NCI-H774 (cell line): Measurements from ENCODE around the gene LDAH.

Experiments
- DNase-seq: peaks from one replicate; lab custom pipeline; 2025; lab: John Stamatoyannopoulos, UW

Gene LDAH

DNA sequence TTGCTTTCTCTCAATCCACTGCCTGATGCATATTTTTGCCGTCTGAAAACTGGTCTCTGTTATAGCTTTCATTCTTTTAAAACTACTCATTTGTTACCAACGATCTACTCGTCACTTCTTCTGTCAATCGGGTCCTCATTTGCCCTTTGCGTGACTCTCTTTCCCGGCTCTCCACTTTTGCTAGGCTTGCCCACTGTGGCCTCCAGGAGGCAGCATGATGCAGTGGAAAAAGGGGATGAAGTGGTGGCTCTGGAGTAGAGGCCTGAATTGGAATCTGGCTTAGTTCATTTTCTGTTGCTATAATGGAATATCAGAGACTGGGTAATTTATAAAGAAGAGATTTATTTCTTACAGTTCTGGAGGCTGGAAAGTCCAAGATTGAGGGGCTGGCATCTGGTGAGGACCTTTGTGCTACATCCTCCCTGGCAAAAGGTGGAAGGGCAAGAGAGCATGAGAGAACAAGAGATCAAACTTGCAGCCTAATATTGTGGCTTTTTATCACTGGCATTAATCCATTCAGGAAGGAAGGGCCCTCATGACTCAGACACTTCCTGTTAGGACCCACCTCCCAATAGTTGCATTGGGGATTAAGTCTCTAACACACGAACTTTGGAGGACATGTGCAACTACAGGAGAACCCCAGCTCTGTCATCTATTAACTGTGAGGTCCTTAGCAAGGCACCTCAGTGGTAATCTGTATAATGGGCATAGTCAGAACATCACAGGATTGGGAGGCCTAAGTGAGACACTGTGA, 140.6 kb downstream of the LDAH start:
- no peak for DNase-seq

DNA sequence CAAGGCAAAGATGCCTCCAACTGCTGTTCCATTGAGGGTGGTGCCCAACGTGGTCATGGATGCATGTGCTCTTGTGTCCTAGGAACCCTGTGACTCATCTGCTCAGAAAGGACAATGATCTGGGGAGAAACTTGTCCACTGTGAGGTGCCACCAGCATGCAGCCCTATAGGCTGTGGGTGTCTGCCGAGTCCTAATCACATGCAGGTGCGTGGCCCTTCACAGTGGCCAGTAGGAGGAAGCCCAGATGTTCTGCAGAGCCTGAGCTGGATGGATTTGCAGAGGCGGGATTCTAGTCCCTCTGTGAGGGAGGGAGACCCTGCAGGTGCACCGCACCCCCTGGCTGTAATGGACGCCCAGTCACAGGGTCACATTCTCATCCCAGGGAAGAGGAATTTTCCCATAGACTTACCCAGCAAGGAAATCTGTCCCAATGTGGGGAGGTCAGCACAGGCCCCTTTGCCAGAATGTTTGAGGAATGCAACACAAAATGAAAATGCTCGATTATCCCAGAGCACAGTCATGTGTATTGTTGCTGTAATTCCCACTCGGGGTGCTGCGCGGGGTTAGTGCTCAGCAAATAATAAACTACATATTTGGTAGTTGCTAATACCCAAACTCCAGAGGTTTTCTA, 142.0 kb downstream of the LDAH start:
- no peak for DNase-seq

DNA sequence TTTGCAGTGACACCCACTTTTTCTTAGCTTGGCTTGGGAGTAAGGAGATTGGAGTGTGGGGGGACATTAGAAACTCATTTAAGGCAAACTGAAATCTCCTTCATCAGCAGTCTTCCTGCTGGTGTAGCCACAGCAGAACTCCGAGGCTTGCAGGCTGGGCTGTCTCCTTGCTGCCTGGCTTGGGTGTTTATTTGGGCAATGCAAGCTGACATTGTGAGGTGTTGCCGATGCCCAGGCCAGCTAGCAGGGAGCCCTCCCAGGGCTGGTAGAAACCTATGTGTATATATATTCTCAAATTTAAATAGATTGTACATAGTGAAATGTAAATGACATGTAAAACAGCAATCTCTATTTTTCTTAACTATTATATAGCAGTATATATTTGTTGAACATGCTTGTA, 144.1 kb downstream of the LDAH start:
- DNase-seq = no peak

DNA sequence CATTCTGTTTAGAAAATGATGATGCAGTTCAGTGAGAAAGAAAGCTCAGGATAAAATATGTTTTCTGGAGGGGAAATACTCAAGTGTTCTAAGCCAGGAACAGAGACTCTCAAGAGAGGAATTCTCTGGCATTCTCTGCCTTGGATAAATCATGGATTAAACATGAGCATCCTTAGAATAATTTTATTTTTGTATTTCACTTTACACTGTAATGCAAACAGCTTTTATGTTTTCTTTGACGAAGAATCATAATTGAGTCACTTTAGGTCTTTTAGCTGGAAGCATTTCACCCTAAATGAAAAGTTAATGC, 144.9 kb downstream of the LDAH start:
- DNase-seq = no peak

DNA sequence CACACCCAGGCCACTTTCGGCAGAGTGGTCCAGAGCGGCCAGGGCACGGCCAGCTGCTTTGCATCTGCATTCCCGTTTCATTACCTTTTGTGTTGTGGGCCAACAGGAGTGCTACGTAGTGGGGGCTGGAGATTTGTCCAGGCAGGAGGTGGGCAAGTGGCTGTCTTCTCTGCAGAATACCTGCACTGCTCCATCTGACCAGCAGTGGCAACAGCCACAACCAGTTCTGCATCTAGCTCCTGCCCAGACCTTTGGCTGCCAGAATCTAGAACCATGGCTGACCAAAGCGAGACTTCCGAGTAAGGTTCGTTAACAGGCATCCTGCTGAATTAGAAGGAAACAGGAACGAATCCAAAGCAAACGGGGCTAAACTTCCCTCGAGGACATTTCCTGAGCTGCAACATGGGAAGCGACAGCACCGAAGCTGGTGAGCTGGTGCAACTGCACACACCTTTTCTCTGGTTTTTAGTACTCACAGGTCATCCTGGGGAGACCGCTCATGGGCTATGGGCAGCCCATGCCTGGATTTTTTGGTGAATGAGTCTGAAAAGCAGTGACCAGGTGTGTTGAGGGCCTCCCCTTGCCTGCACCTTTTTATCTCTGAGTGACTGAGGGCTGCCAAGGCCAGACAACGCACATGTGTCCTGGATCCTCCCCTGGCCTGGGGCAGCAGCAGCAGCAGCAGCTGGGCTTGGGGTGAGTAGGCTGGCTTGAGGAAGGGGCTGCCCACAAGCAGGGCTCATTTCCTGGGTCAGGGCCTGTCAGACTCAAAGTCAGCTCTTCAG, 145.4 kb downstream of the LDAH start:
- no peak for DNase-seq

DNA sequence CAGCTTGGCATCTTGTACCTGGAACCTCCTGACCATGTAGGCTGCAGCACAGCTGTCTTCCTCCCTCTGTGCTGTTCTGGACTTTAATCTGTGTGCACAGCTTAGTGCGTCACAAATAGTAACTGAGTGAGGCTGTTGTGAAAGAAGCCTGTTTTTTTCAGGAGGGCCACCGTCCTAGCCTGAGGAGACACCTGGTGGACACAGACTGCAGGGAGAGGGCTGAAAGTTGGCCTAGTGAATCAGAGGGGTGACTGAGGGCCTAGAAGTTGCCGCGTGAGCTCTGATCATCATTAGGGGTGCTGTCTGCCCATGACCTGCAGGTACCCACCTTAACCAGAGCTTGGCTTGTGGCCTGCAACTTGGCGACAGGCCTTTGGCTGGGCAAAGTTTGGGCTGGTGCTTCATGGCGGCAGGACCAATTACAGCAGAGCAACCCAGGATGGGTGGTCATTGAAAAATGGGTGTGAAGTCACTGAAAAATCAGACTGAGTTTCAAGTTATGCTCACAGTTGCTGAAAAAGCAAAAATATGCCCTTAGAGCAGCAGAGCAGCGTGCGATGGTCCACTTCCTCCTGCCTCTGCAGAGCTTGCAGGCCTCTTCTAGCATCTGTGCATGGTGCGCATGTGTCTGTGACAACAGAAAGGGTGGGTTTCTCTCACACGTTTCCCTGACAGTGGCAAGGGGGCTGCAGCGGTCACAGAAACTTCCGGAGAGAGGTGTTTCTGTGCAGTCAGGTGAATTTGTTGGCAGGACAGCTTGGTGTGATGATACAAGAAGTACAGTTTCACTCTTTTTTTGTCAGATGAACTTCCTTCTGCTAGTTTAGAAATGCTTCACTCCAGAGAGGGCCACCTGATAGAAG, 146.3 kb downstream of the LDAH start:
- DNase-seq = no peak

DNA sequence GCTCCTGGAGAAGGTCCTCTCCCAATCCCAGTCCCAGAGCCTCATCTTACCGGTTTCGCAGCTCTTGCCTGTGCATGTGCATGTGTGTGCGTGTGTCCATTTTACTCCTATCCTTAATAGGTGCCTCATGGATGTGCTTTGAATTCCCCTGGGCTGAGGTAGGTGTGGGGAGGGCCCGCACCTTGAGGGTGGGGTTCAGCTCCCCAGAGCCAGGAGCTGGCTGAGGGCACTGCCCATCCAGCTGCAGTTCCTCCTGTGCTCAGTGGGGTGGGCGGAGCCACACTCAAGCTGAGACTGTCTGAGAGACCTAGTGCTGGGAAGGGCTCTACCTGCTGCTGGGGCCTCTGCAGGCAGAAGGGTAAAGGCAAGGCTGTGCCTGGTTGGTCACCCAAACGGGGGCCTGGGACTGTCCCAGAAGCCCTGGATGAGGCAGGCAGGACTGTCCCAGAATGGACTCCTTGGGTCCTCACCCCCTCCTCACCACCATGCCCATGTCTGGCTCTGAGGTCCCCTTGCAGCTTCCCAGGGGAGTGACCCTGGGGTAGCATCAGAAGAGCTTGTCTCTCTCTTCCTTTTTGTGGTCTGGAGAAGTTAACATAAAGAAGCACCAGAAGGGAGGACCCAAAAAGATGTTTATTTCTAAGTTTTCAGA, 147.1 kb downstream of the LDAH start:
- DNase-seq = no peak

DNA sequence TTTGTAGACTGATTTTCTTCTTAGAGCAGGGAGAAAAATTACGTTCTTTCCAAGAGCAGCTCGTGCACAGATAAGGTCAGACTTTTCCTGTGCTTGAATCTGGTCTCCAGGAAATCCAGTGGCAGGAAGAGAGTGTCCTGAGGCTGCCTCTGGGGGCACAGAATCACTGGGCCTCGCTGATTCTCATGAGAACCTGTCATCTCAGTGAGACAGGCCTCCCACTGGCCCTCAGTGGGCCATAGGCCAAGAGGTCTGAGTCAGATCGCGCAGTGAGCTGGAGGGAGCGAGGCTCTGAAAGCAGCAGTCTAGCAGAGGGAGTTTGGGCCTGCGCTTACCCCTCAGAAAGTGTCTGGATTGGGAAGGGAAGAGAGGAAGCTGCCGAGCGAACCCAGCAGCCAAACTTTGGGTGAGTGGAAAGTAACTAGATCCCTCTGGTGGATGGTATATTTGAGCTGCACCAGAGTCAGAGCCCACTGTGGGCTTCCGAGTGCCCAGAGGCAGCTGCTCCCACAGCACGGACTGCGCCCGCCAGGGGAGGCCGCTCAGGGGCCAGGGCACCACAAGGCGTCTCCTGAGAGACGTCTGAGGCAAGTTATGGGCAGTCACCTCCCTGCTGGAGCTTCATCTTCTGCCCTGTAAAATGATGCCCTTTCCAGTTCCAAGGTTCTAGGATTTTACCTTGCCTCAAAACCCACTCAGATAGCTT, 147.8 kb downstream of the LDAH start:
- no peak for DNase-seq

DNA sequence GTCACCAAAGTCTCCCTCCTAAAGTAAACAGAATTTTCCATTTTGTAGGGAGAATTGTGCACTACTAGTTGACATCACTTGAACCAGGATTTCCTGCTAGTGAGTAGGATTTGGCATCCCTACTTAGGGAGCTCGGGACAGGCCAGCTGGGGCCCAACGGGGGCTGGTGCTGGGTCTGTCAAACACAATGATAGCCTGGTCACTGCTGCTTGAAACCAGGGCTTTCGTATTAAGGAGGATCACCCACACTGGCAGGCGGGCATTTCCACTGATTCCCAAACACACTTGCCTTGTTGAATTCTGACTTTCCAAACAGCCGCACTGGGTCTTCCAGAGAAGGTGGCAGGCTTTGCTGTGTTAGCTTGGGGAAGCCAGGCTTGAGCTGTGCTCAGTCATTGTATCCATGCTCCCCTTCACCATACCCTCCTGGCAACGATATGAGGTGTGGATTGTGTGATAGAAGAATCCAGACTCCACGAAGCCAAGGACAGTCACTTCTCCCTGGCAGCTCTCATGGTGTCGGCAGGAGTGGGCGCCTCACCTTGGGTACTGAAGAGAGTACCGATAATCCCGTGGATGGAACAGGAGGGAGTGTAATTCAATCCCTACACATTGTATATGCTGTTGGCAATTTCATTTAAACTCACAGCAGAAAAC, 148.5 kb downstream of the LDAH start:
- DNase-seq = no peak

DNA sequence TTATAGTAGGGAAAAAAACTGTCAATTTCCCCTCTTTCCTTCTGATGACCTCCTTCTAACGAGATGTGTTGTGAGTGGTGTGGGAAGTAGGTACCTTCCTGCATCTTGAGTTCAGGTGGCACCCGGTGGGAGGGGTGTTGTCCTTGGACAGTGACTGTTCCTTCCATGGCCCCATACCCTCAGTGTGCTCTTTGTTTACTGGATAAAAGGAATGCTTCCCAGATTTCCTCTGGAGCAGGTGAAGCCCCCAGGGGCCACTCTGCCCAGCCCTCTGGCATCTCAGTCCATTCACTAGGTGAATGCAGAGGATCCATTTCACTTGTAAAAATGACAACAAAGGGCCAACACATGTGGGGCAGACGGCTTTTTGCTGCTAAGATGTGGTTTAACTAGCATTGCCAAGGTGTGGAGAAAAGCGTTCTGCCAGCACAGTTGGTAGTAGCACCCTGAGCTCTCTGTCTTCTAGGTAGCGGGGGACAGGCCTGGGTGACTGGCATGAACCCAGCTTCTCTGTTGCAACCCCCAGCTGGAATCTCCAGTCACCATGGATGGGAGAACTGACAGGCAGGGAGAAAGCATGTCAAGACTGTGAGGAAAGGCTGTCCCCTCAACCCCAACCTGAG, 149.1 kb downstream of the LDAH start:
- no peak for DNase-seq

DNA sequence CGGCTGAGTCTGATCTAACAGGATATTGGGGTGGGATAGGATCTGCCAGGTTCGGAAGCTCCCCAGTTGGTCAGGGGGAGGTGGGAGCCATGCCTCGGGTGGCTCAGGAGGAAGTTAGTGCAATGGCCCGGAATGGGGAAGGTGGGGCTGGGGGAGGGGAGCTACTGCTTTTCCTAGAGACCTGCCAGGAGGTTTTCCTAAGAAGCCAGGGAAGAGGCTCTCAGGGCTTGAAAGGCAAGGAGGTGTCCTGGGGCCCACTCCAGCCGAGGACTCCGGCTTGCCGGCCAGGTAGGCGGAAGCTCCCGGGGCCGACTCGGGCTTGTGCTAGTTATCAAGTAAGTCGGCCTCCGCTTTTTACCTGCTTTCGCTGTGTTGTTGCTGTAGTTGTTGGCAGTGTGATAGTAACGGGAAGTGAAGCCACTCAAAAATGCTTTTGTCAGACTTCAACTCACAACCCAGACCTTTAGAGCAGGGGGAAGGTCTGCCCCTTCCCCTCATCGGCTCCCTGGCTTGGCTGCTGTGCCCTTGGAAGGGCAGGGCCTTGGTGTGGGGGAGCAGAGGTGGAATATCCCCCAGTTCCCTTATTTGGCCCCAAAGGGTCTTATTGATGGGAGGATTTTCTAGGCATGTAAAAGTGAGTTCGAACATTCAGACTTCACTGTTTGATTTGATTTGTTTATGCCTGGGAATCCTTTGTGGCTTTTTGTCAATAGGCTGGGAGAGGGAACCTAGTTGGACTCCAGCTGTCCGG, 150.5 kb downstream of the LDAH start:
- no peak for DNase-seq

DNA sequence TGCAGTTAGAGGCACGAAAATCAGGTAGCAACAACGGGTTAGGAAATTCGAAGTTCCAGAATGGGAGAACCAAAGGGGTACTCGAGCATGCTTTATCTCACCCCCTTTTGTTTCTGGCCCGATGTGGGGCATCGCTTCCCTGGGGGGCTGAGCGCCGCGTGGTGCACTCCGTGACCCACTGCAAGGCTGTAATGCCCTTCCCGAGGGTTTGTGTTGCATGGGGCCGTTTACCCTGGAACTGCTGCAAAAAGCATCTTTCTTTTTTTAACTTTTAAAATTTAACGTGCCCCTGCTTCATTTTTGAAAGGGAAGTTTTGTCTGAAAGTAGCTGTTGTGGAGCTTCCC, 151.2 kb downstream of the LDAH start:
- DNase-seq = no peak

DNA sequence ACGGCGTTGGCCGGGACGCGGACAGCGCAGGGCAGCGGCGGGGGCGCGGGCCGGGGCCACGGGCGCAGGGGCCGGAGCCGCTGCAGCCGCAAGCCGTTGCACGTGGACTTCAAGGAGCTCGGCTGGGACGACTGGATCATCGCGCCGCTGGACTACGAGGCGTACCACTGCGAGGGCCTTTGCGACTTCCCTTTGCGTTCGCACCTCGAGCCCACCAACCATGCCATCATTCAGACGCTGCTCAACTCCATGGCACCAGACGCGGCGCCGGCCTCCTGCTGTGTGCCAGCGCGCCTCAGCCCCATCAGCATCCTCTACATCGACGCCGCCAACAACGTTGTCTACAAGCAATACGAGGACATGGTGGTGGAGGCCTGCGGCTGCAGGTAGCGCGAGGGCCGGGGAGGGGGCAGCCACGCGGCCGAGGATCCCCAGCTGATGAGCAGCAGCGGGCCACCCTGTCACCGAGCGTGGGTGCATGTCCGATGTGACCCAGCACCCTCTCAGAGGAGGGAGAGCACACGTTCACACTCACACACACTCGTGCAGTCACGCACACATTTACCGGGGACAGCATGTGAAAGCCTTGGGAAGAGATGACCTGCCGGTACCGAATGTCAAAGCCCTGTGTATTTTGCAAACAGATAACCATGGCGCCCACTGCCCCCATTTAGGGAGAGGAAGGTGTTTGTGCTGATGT, 151.7 kb downstream of the LDAH start:
- DNase-seq = no peak

DNA sequence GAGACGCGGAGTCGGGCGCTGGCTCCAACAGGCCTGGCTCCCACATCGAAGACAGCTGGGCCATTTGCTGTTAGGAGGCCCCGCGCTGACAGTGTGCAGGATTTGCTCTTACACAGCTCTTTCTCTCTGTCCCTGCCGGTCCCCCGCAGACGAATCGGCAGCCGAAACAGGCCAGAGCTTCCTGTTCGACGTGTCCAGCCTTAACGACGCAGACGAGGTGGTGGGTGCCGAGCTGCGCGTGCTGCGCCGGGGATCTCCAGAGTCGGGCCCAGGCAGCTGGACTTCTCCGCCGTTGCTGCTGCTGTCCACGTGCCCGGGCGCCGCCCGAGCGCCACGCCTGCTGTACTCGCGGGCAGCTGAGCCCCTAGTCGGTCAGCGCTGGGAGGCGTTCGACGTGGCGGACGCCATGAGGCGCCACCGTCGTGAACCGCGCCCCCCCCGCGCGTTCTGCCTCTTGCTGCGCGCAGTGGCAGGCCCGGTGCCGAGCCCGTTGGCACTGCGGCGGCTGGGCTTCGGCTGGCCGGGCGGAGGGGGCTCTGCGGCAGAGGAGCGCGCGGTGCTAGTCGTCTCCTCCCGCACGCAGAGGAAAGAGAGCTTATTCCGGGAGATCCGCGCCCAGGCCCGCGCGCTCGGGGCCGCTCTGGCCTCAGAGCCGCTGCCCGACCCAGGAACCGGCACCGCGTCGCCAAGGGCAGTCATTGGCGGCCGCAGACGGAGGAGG, 152.4 kb downstream of the LDAH start:
- DNase-seq = no peak

DNA sequence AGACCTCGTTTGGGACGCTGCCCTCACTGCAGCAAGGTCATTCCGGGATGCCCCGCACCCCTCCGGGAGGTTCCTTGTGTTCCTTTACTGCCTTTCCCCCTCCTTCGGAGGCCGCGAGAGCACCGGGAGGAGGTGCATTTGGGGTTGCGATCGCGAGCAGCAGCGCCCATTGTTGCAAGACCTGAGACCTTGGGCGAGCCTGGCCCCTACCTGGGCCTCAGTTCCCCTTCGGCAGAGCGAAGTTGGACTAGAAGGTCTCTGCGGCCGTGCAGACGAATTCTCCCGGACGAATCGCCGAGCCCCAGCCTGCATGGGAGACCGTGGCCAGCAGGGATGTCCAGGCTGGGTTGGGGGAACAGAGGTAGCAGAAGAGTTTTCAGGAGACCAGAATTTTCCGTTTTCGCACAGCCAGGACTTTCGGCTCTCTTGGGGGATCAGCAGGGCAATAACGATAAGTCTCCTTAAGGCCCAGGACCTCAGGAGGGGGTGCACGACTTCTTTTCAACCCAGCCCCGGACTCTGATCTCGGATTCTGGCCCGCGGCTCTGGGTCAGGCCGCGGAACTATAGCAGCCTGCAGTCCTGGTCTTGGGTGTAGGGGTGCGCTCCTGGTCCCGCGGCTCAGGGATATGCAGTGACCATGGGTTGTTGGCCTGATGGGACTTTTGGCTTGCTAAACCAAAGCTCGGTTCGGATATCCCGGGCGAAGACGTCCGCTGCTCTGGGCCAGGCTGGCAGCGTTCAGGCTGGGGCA, 153.2 kb downstream of the LDAH start:
- no peak for DNase-seq

DNA sequence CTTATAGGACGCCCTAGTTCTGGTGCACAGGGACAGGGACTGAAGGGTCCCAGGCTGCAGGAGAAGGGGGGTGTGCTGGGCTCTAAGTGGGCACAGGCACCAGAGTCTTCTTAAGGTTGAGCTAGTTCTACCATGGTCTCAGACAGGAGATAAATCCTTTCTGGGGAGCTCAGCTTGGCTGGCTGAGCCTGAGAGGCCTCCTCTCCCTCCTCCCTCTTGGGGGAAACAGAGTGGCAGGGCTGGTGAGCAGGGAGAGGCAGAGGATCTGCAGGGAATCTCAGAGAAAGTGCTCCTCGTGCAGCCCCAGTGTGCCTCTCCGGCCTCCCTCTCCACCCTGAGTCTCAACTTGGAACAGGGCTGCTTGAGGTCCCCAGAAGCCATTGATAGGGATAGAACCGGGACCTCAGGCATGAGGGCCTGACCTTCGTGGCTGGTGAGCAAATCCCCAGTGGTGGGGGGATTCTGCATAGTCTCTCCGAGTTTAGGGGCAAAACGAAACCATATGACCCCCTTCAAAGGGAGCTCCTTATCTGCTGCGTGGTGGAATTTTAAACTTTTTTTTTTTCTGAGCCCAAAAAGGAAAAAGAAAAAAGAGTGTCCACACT, 153.9 kb downstream of the LDAH start:
- no peak for DNase-seq

DNA sequence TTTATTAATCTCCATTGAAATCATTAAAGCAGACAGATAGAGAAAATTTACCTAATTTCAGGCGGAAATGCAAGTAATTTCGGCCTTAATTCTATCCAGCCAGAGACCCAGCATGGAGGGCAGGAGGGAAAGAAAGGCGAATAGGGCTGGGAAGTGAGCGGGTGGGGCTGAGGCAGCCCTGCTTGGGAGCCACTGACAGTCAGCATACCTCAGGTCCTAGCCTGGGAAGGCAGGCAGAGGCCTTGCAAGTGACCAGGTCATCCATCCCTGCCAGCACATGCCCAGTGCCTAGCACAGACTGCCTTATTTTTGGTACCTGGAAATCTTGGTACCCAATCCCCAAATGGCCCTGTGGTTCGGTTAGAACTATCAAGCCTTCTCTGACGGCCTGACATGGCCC, 154.4 kb downstream of the LDAH start:
- DNase-seq = no peak
